ENCODE results near the gene RBMS1. TPM values are rescaled to one million over a fixed set of nuclear protein-coding genes. Genes with fewer than 3 reads are reported as not detected.

RBMS1 gene
- total RNA-seq, 6 experiments from 2014 or later = 8.5 to 21.4 (median 14.3) TPM

- no peaks in the 10 kb centered on the region for H3K27me3 ChIP-seq
- H3K4me1 ChIP-seq = peaks cover 0 to 9% (median 0%) of the 10 kb centered on the region in 4 donors
- H3K4me3 ChIP-seq = no peak overlapping the region
- H3K9me3 ChIP-seq = no peaks in the 10 kb centered on the region
- H3K36me3 ChIP-seq = no peaks in the 10 kb centered on the region
- H3K27ac ChIP-seq = no peak overlapping the region
- intact Hi-C loops (cut with DNase I) = no loop called here
- ATAC-seq (no peak), DNase-seq (no peak)
- TF ChIP-seq POLR2A (IDR thresholded peaks at IDR 0.05) (no peak), CTCF (IDR thresholded peaks at IDR 0.05) (no peak)
- WGBS (ENCODE audit: insufficient coverage, low coverage, low lambda C conversion rate, missing lambda C conversion rate) = 55% methylated on average over 2 of the region's 2 CpGs
These were observed 160.1 kb downstream of the RBMS1 start for GRCh38 chr2:160333324-160334027.

GRCh38 chr2:160332318-160332717 lies 161.3 kb downstream of the RBMS1 start:
- WGBS (ENCODE audit: insufficient coverage, low coverage, low lambda C conversion rate, missing lambda C conversion rate) = 20% methylated on average over 2 of the region's 2 CpGs
- no peaks in the 10 kb centered on the region for H3K36me3 ChIP-seq
- intact Hi-C loops (cut with DNase I) = no loop called here
- DNase-seq = no peak
- no peaks in the 10 kb centered on the region for H3K27me3 ChIP-seq
- no peak overlapping the region for H3K4me3 ChIP-seq
- peak overlapping the region in 1 of 3 donors; percentile 20 for H3K27ac ChIP-seq
- TF ChIP-seq POLR2A (IDR thresholded peaks at IDR 0.05) (no peak), CTCF (IDR thresholded peaks at IDR 0.05) (peak in 2 of 4 donors; percentile 4 to 5)
- peak; percentile 71 to 88 (median 84) for ATAC-seq
- no peaks in the 10 kb centered on the region for H3K9me3 ChIP-seq
- H3K4me1 ChIP-seq = peaks cover 0 to 12% (median 0%) of the 10 kb centered on the region in 4 donors

- peak in 2 of 4 donors; percentile 18 to 29 for ATAC-seq
- TF ChIP-seq CTCF (IDR thresholded peaks at IDR 0.05) (no peak), POLR2A (IDR thresholded peaks at IDR 0.05) (no peak)
- intact Hi-C loops (cut with DNase I) = no loop called here
- 66% methylated on average over 6 of the region's 6 CpGs for WGBS (ENCODE audit: insufficient coverage, low coverage, low lambda C conversion rate, missing lambda C conversion rate)
- no peak for DNase-seq
- Histone ChIP-seq H3K4me1 (peaks cover 0 to 12% (median 0%) of the 10 kb centered on the region in 4 donors), H3K27me3 (no peaks in the 10 kb centered on the region), H3K9me3 (no peaks in the 10 kb centered on the region), H3K27ac (no peak overlapping the region), H3K4me3 (no peak overlapping the region), H3K36me3 (no peaks in the 10 kb centered on the region)
These were observed 162.2 kb downstream of the RBMS1 start for GRCh38 chr2:160331258-160332025.

- H3K27me3 ChIP-seq = no peaks in the 10 kb centered on the region
- peaks cover 0 to 24% (median 2%) of the 10 kb centered on the region in 4 donors for H3K4me1 ChIP-seq
- intact Hi-C loops (cut with DNase I) = no loop called here
- no peak overlapping the region for H3K27ac ChIP-seq
- ATAC-seq (peak; percentile 65 to 74 (median 68)), DNase-seq (no peak)
- no peaks in the 10 kb centered on the region for H3K36me3 ChIP-seq
- no peaks in the 10 kb centered on the region for H3K9me3 ChIP-seq
- no peak for TF ChIP-seq POLR2A (IDR thresholded peaks at IDR 0.05)
- TF ChIP-seq CTCF (IDR thresholded peaks at IDR 0.05) = peak in 1 of 4 donors; percentile 3
- no peak overlapping the region for H3K4me3 ChIP-seq
- whole genome bisulfite sequencing (ENCODE audit: insufficient coverage, low coverage, low lambda C conversion rate, missing lambda C conversion rate) = 20% methylated on average over 9 of the region's 9 CpGs
These were observed 164.6 kb downstream of the RBMS1 start for GRCh38 chr2:160328811-160329527.

All from right lobe of liver (tissue), 6 donors.